Right lobe of liver (tissue), 6 donors: ENCODE measurements around the gene DNAL1. TPM values are rescaled to one million over a fixed set of nuclear protein-coding genes. Genes with fewer than 3 reads are reported as not detected.
A peak's percentile ranks its signal among the peaks of the same experiment; 100 is the strongest.

ENCODE experiments used
- ATAC-seq, 4 donors: fragments of 200-7000 bp; cut with Tn5 transposase; one replicate each; pipeline ENCODE4 v1.9.1; 2020; ENCODE audit warnings: mild to moderate bottlenecking in 4 of 4, moderate library complexity in 4 of 4
- DNase-seq, 3 donors: peaks; one replicate each; pipeline ENCODE4 v3.0.0-alpha.2; 2020
- H3K27ac ChIP-seq, 3 donors: fragments of 200-600 bp; one replicate each; pipeline ENCODE4 v1.8.0; 2022
- H3K27me3 ChIP-seq, 2 donors: fragments of 200-600 bp; one replicate each; pipeline ENCODE4 v1.8.0; 2022
- H3K36me3 ChIP-seq, 4 donors: fragments of 200-600 bp; sonication (generic) in 1 of 4; one replicate each; pipeline versions ENCODE4 v1.5.1 to v1.8.0; 2017 to 2022; ENCODE audit warnings: control low read depth in 1 of 4
- H3K4me1 ChIP-seq, 4 donors: fragments of 200-600 bp; sonication (generic) in 1 of 4; one replicate each; pipeline versions ENCODE4 v1.5.1 to v1.8.0; 2017 to 2022; ENCODE audit warnings: control low read depth in 1 of 4
- H3K4me3 ChIP-seq, 3 donors: fragments of 200-600 bp; one replicate each; pipeline ENCODE4 v1.8.0; 2022
- H3K9me3 ChIP-seq, 4 donors: fragments of 200-600 bp; sonication (generic) in 1 of 4; one replicate each; pipeline versions ENCODE4 v1.5.1 to v1.8.0; 2017 to 2022; ENCODE audit warnings: control low read depth in 1 of 4
- POLR2A ChIP-seq: fragments of 450-650 bp; IDR thresholded peaks from one replicate; pipeline ENCODE4 v1.6.1; 2017; ENCODE audit warnings: antibody characterized with exemption, mild to moderate bottlenecking
- WGBS: methylation state at CpG from one replicate; pipeline ENCODE4 v1.1.6; 2018; ENCODE audit warnings: low coverage, low lambda C conversion rate; ENCODE audit not compliant: insufficient coverage; ENCODE audit errors: missing lambda C conversion rate; 5-methylcytosine and 5-hydroxymethylcytosine counted together
- intact Hi-C, 2 donors: fragments of 100-400 bp; cut with DNase I; formaldehyde crosslinking; loops; one replicate each; pipeline versions ENCODE4 v1.11.2 to v1.14.1; 2022
- total RNA-seq, 6 experiments: library from RNA; depleted of rRNA in 2 of 6; stranded (reverse); fragments of >200 nt in 2 of 6; fragmentation: NEBNext Ultra II Directional in 3 of 6; extraction: Animal tissue kit (Norgen Biotek cat#: 25700) in 3 of 6; gene quantifications; one replicate each; pipeline versions ENCODE4 v1.1.0 to v1.2.4, GENCODE V29; 2016 to 2023
- TF ChIP-seq, protein P1 (sequence below), 4 donors: fragments of 200-600 bp in 3 of 4; fragments of 450-650 bp in 1 of 4; IDR thresholded peaks; one replicate each; pipeline versions ENCODE4 v1.5.1 to v1.8.0; 2016 to 2022; ENCODE audit warnings: antibody characterized with exemption in 4 of 4, mild to moderate bottlenecking in 2 of 4
- donor health status: DM: no; HTN: yes; CAD: no.
- donor health status: DM: no; HTN: no; CAD: no.
- donor health status: DM: no; HTN: no; CAD: no.
- donor health status: DM: no; HTN: yes; CAD: no.
- donor health status: DM: no; HTN: yes; CAD: no.

The DNAL1 gene
- total RNA-seq, 6 experiments from 2014 or later: 2.7 to 5.7 (median 3.2) TPM

- Histone ChIP-seq H3K36me3 (peaks cover 4 to 48% (median 23%) of the 10 kb centered on the region in 4 donors), H3K27ac (no peak overlapping the region), H3K27me3 (no peaks in the 10 kb centered on the region), H3K4me1 (peaks cover 2 to 48% (median 15%) of the 10 kb centered on the region in 4 donors), H3K4me3 (no peak overlapping the region), H3K9me3 (no peaks in the 10 kb centered on the region)
- ATAC-seq (peak; percentile 3 to 58 (median 20)), DNase-seq (peak in 2 of 3 donors; percentile 33 to 80)
- intact Hi-C loops: loop anchor here in 1 of 2 donors (10.0 kb wide), 1 partner anchor 85 kb away; no protein-coding TSS in a partner anchor
- TF ChIP-seq POLR2A: no peak
- TF ChIP-seq, protein P1, sequence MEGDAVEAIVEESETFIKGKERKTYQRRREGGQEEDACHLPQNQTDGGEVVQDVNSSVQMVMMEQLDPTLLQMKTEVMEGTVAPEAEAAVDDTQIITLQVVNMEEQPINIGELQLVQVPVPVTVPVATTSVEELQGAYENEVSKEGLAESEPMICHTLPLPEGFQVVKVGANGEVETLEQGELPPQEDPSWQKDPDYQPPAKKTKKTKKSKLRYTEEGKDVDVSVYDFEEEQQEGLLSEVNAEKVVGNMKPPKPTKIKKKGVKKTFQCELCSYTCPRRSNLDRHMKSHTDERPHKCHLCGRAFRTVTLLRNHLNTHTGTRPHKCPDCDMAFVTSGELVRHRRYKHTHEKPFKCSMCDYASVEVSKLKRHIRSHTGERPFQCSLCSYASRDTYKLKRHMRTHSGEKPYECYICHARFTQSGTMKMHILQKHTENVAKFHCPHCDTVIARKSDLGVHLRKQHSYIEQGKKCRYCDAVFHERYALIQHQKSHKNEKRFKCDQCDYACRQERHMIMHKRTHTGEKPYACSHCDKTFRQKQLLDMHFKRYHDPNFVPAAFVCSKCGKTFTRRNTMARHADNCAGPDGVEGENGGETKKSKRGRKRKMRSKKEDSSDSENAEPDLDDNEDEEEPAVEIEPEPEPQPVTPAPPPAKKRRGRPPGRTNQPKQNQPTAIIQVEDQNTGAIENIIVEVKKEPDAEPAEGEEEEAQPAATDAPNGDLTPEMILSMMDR (IDR thresholded peaks at IDR 0.05): no peak
- WGBS: 64% methylated on average over 5 of the region's 8 CpGs
Measured at GRCh38 chr14:73719791-73720190, 75.0 kb downstream of the DNAL1 start.

GRCh38 chr14:73720636-73721035 is 75.8 kb downstream of the DNAL1 start:
- Histone ChIP-seq H3K9me3 (no peaks in the 10 kb centered on the region), H3K27me3 (no peaks in the 10 kb centered on the region), H3K27ac (peak overlapping the region in 1 of 3 donors; percentile 10), H3K4me3 (no peak overlapping the region), H3K36me3 (peaks cover 4 to 55% (median 23%) of the 10 kb centered on the region in 4 donors), H3K4me1 (peaks cover 2 to 56% (median 22%) of the 10 kb centered on the region in 4 donors)
- intact Hi-C loops: no loop called here
- DNase-seq: no peak
- TF ChIP-seq POLR2A: no peak
- TF ChIP-seq, protein P1 (IDR thresholded peaks at IDR 0.05): no peak
- no peak for ATAC-seq

DNA sequence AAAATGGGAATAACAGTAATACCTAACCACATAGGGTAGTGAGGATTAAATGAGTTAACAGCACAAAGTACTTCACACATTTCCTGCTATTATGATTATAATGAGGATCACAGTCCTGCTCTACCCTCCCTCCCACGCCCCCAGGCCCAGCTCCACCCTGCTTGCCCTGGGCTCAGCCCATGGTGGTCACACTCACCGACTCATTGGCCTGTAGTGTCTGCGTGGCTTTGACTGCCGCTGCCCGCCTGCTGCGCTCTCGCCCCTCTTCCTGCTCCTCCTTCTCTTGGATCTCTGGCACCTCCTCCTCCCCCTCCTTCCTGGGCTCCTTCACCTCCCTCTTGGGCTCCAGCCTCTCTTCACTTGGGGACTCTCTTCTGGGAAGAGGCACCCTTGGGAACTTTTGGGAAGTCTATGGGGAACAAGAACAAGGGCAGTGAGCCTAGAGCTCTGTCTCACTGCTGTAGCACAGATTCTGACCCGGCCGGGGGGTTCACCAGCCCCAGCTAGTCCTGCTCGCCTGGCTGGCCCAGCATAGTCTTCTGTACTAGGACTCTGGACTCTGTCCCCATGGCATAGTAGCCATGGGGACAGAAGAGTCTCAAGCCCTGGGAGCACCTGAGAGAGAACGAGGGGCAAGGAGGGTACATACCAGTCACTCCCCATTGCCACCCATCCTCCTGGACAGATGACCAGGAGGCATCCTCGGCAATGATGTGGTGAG is 76.5 kb downstream of the DNAL1 start:
- no peak overlapping the region for H3K4me3 ChIP-seq
- no peaks in the 10 kb centered on the region for H3K27me3 ChIP-seq
- ATAC-seq (peak in 2 of 4 donors; percentile 6), DNase-seq (no peak)
- WGBS: 56% methylated on average over 3 of the region's 12 CpGs
- no peak for TF ChIP-seq POLR2A
- TF ChIP-seq, protein P1 (IDR thresholded peaks at IDR 0.05): no peak
- H3K27ac ChIP-seq: no peak overlapping the region
- H3K9me3 ChIP-seq: no peaks in the 10 kb centered on the region
- peaks cover 2 to 60% (median 23%) of the 10 kb centered on the region in 4 donors for H3K4me1 ChIP-seq
- H3K36me3 ChIP-seq: peaks cover 4 to 61% (median 22%) of the 10 kb centered on the region in 4 donors
- intact Hi-C loops: no loop called here

GRCh38 chr14:73722581-73722980 is 77.8 kb downstream of the DNAL1 start:
- H3K27me3 ChIP-seq: no peaks in the 10 kb centered on the region
- no peaks in the 10 kb centered on the region for H3K9me3 ChIP-seq
- intact Hi-C loops: no loop called here
- DNase-seq (no peak), ATAC-seq (peak in 1 of 4 donors; percentile 3)
- WGBS: 46% methylated on average over 4 of the region's 10 CpGs
- peaks cover 2 to 60% (median 23%) of the 10 kb centered on the region in 4 donors for H3K4me1 ChIP-seq
- TF ChIP-seq POLR2A: no peak
- TF ChIP-seq, protein P1 (IDR thresholded peaks at IDR 0.05): no peak
- H3K27ac ChIP-seq: peak overlapping the region in 1 of 3 donors; percentile 71
- H3K4me3 ChIP-seq: no peak overlapping the region
- peaks cover 4 to 69% (median 23%) of the 10 kb centered on the region in 4 donors for H3K36me3 ChIP-seq
